Measurements from ENCODE around the gene CAT.

The CAT gene

GRCh38 chr11:34425360-34425759, 13.4 kb upstream of the CAT start:
- DNase-seq (ENCODE audit: low spot score), result no peak

- DNase-seq (ENCODE audit: low spot score), result no peak
These were observed 12.9 kb upstream of the CAT start for GRCh38 chr11:34425867-34426266.

- DNase-seq (ENCODE audit: low spot score), result no peak
These were observed 12.0 kb upstream of the CAT start for GRCh38 chr11:34426766-34427185.

- DNase-seq (ENCODE audit: low spot score), result no peak
These were observed 11.4 kb upstream of the CAT start for GRCh38 chr11:34427186-34427805.

- DNase-seq (ENCODE audit: low spot score), result no peak
These were observed 6.8 kb upstream of the CAT start for GRCh38 chr11:34431979-34432378.

GRCh38 chr11:34432822-34433221, 5.9 kb upstream of the CAT start:
- DNase-seq (ENCODE audit: low spot score), result no peak

- DNase-seq (ENCODE audit: low spot score), result no peak
These were observed 4.8 kb upstream of the CAT start for GRCh38 chr11:34433899-34434298.

GRCh38 chr11:34437224-34438125, 1.3 kb upstream of the CAT start:
- DNase-seq (ENCODE audit: low spot score), result no peak

GRCh38 chr11:34439610-34440198, 970 bp downstream of the CAT start:
- peak; percentile 29 for DNase-seq (ENCODE audit: low spot score)

- no peak for DNase-seq (ENCODE audit: low spot score)
These were observed 3.1 kb downstream of the CAT start for GRCh38 chr11:34441814-34442213.

- DNase-seq (ENCODE audit: low spot score), result no peak
These were observed 4.4 kb downstream of the CAT start for GRCh38 chr11:34443136-34443535.

GRCh38 chr11:34444428-34444827, 5.7 kb downstream of the CAT start:
- no peak for DNase-seq (ENCODE audit: low spot score)

GRCh38 chr11:34445956-34446355, 7.2 kb downstream of the CAT start:
- no peak for DNase-seq (ENCODE audit: low spot score)

GRCh38 chr11:34446386-34446785, 7.7 kb downstream of the CAT start:
- DNase-seq (ENCODE audit: low spot score), result no peak

GRCh38 chr11:34447044-34447443, 8.3 kb downstream of the CAT start:
- no peak for DNase-seq (ENCODE audit: low spot score)

- DNase-seq (ENCODE audit: low spot score), result no peak
These were observed 9.7 kb downstream of the CAT start for GRCh38 chr11:34448223-34448994.

GRCh38 chr11:34449013-34449412, 10.3 kb downstream of the CAT start:
- no peak for DNase-seq (ENCODE audit: low spot score)

GRCh38 chr11:34451053-34451452, 12.3 kb downstream of the CAT start:
- DNase-seq (ENCODE audit: low spot score), result no peak

- DNase-seq (ENCODE audit: low spot score), result no peak
These were observed 15.7 kb downstream of the CAT start for GRCh38 chr11:34454308-34455032.

- no peak for DNase-seq (ENCODE audit: low spot score)
These were observed 18.9 kb downstream of the CAT start for GRCh38 chr11:34457607-34458006.

GRCh38 chr11:34458525-34458924, 19.8 kb downstream of the CAT start:
- no peak for DNase-seq (ENCODE audit: low spot score)

Data from D341Med (cell line).